GM12892 (cell line): Measurements from ENCODE around the gene GLDC.

ENCODE experiments used
- POLR2A ChIP-seq: IDR thresholded peaks from 2 replicates; pipeline ENCODE4 v1.6.1; 2011; ENCODE audit warnings: low read depth, low read length, control low read depth
- POLR2AphosphoS5 ChIP-seq: IDR thresholded peaks from 2 replicates; pipeline ENCODE4 v1.6.1; 2011; ENCODE audit warnings: low read depth, low read length, control low read depth

DNA sequence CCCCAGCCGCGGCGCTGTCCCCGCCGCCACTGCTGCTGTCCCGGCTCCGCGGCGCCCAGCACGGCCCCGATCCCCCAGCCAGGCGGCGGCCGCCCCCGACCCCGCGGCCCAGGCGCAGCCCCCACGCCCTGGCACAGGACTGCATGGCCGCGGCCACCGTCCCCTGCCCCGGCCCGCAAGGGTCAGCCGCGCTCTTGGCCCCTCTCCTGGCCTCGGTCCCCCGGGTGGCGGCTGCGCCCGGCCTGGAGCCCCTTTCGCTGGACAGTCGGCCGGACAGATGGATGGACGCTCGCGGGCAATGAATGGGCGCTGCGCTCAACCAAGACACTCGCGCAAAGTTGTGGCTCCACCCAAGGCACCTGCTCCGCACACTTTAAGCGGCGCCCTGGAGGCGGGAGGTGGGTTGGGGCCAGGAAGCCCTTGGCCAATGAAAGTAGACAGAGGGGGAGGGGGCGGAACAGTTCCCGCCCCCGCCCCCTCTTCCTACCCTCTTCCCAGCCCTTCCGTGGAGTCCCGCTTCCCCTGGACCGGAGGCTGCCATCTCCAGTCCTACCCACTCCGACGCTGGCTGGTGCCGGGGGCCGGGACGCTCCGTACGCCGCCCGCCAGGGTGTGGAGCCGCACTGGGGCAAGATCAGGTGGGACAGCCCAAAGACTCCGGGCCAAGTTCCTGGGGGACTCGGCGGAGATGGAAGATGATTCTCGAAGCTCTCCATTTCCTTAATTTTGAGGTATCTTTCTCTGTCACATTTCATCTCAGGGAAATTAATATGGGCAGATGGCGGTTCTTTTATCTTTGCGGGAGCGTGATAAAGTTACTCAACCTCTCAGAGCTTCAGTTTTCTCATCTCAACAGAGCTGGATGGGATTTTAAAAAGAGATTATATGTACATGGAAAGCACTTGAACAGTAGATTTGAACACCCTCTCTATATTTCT, at the start of gene GLDC:
- TF ChIP-seq POLR2AphosphoS5 (peak; percentile 54; the same call in 1 of the 2 replicates), POLR2A (peak; percentile 77)
